ENCODE data around the gene HIF1A.
A peak's percentile ranks its signal among the peaks of the same experiment; 100 is the strongest.
"Not testable (repeated sequence)": the region's sequence is repeated elsewhere in the genome, so short reads cannot be mapped to it uniquely, and the experiment has no call there.

Gene HIF1A

DNA sequence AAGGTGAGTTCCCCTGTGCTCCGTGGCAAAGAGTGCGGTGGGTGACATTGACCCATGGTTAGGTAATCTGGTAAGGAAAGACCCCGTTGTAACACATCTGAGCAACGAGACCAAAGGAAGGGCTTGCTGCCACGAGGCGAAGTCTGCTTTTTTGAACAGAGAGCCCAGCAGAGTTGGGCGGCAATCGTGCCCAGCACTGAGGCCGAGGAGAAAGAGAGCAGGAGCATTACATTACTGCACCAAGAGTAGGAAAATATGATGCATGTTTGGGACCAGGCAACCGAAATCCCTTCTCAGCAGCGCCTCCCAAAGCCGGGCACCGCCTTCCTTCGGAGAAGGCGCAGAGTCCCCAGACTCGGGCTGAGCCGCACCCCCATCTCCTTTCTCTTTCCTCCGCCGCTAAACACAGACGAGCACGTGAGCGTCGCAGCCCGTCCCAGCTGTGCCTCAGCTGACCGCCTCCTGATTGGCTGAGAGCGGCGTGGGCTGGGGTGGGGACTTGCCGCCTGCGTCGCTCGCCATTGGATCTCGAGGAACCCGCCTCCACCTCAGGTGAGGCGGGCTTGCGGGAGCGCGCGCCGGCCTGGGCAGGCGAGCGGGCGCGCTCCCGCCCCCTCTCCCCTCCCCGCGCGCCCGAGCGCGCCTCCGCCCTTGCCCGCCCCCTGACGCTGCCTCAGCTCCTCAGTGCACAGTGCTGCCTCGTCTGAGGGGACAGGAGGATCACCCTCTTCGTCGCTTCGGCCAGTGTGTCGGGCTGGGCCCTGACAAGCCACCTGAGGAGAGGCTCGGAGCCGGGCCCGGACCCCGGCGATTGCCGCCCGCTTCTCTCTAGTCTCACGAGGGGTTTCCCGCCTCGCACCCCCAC lies at the start of gene HIF1A:
Gene HIF1A (plus strand): TSS at position 684 of the 865 bp plus-strand sequence. CDS start 292 bp downstream, outside the sequence.
- DNase-seq, result peak; percentile 98

DNA sequence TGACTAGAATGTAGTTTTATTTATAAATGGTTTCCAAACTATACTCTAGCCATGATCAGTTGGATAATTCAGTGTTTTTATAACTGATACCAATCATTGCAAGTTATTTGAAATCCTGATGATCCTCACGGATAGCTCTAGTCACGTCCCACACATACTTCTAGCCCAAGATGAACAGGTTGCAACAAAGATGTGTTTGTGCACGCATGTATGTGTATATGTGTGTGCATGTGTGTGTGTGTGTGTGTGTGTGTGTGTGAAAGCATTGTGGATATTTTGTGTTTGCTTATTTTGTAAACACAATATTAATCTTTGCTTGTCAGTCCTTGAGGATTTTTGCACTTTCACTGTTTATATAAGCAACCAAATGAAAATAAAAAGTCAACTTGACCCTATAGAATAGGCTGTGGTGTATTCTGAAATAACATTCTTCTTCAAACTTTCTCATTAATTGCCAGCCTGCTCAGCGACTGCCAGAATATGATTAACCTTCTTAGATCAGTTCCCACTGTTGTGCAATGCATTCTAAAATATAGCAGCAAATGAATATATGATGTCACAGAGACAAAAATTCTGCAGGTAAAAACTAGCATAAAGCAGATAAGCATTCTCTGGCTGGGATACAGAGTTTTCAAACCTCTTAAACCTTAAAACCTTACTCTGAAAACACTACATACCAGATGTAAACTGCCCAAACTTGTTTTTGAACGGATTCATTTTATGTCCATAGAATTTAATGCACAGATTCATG lies 48.8 kb upstream of the HIF1A start:
- DNase-seq, result no peak

- DNase-seq, result no peak
Observed at GRCh38 chr14:61647704-61648103, 47.6 kb upstream of the HIF1A start.

- DNase-seq, result no peak
Observed at GRCh38 chr14:61648377-61648776, 46.9 kb upstream of the HIF1A start.

DNA sequence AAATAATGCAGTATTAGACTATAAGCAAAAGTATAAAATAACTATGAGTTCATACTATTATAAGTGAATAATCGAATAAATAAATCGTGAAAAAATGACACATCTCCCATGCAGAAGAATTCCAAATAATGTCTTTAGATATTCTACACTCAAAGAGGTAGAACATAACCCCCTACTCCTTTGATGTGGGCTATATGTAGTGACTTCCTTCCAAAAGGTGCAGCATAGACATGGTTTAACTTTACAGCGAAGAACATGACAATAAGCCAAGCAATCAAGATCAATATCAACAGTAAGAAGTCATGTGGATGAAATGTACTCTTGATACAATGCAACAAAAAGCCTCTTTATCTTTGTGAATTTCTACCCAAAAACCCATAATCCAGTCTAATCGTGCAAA lies 46.0 kb upstream of the HIF1A start:
- no peak for DNase-seq

DNA sequence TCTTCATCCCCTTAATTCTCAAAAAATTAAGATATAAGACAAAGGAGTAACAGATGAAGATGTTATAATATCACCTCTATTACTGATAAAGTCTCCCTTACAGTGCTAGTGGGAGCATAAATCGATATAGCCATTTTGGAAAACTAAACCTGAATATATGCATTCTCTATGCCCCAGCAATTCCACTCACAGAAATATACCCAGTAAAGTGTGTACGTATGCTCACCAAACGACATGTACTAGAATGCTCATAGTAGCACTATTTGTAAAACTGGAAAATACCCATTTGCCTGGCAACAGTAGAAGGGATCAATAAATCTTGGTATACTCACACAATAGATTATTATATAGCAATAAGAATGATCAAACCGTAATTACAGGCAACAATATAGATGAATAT lies 44.0 kb upstream of the HIF1A start:
- no peak for DNase-seq

GRCh38 chr14:61652526-61653262 lies 42.6 kb upstream of the HIF1A start:
- no peak for DNase-seq

DNA sequence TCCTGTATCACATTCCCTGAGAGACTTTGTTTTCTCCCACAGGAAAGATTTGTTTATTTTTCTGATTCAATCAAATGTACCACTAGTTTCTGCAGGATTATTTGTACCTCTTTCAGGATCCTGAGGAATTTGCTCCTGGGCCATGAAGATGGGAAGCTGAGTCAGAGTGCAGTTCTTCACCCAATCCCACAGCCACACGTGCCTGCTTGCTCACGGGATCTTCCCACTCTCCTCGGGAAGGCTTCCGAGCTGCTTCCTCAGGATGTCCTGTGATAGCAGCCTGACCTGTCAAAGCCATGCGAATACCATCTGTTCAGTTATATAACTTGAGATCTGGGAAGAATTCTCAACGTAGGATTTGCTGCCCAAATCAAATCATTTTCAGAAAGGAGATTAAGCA lies 41.8 kb upstream of the HIF1A start:
- no peak for DNase-seq

DNA sequence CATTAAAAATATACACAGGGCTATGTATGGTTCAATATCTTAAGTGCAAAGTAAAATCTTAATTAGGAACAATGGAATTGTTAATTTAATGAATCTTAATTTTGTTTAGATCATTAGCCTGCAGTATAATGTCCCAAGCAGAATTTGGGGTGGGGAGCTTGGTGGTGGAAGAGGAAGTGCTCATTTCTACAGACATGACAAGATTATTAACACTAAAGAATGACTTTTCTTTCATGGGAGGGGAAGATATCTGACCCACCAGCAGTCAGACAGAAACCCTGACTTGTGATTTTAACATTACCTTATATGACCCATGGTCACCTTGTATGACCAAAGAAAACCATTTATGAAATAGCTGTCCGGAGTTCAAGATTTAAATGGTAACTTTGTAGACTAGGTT lies 41.3 kb upstream of the HIF1A start:
- DNase-seq, result no peak

DNA sequence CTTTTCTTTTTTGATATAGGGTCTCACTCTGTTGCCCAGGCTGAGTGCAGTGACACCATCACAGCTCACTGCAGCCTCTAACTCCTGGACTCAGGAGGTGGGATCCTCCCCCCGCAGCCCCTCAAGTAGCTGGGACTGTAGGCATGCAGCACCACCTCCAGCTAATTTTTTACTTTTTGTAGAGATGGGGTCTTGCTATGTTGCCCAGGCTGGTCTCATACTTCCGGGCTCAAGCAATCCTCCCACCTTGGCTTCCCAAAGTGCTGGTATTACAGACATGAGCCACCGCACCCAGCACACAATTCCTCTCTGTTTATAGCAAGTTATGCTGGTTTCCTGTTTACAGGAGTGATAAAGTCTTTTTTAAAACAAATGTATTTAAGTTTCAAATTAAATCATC lies 39.5 kb upstream of the HIF1A start:
- DNase-seq, result no peak

GRCh38 chr14:61656341-61656740 lies 39.0 kb upstream of the HIF1A start:
- no peak for DNase-seq

- DNase-seq, result not testable (repeated sequence)
Observed at GRCh38 chr14:61658111-61658510, 37.2 kb upstream of the HIF1A start.

GRCh38 chr14:61659582-61659981 lies 35.7 kb upstream of the HIF1A start:
- no peak for DNase-seq

- no peak for DNase-seq
Observed at GRCh38 chr14:61661471-61662400, 33.6 kb upstream of the HIF1A start.

- DNase-seq, result no peak
Observed at GRCh38 chr14:61662437-61663311, 32.6 kb upstream of the HIF1A start.

DNA sequence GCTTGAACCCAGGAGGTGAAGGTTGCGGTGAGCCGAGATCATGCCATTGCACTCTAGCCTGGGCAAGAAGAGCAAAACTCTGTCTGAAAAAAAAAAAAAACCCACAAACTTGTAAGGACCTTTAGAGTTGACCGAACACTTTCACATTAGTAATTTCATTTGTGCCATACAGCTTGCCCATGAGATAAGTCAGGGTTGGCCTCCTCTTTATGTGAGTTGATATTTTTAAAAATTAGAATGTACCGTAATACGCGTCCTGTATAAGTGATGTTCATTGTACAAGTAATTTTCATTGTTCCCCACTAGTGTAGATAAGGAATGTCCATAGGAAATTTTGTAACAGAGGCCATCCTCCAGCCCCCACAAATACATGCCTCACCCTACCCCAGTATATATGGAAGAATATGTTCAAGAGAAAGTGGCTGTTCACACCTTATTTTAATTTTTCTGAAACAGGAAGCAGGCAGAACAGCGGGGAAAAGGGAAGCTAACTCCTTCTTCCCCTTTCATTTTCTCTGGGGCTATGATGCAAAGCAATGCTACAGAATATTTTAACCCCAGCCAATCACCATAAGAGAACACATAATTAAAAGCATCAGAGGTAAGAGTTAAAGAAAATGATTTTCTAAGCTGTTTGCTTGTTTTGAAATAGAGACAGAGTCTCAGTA lies 31.9 kb upstream of the HIF1A start:
- no peak for DNase-seq

DNA sequence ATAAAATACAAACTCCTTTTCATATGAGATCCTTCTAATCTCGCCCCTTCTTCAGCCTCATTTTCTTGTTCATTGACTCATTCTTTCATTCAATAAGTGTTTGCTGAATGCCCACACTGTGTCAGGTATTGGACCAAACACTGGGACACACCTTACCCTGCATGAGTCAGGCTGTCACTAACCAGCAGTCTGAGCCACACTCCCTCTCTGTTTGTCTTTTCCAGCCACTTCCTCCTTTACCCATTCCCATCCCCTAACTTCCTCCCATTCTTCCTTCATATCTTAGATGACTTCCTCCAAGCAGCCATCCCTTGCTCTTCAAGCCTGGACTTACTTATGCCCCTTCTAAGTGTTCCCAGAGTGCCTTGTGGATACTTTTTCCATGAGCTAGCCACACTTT lies 27.0 kb upstream of the HIF1A start:
- no peak for DNase-seq

DNA sequence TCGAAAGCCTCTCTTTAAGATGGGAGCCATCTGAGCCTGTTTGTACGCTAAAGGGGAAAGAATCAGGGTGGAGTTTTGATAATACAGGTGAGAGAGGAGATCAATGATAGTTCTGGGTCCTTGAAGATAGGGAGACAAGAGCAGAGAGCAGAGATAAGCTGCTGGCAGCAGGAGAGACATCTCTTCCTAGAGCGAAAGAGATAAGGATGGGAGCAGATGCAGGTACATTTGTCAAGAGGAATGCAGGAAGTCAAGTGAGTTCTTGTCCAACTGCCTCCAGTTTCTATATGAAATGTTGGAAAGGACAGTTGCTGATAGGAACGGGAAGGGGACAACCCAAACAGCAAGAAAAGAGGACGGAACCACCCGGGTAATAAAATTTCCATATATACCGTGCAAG lies 24.7 kb upstream of the HIF1A start:
- DNase-seq, result no peak

DNA sequence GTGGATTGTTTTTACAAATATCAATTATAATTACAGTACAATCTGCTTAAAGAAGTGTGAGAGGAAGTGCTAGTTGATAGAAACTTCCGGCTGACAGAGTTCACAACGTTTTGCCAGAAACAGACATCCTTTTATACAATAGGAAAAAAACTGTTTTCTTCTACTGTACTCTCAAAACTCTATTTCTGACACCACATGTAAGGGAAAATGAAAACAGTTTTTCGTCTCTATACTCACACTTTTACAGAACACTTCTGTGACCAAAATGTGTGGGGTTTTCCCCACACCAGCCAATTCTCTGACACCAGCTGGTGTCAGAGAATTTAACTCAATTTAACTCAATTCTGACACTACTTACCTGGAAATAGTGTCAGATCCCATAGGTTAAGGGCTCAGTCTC lies 24.2 kb upstream of the HIF1A start:
- DNase-seq, result no peak

- no peak for DNase-seq
Observed at GRCh38 chr14:61672796-61673195, 22.5 kb upstream of the HIF1A start.

DNA sequence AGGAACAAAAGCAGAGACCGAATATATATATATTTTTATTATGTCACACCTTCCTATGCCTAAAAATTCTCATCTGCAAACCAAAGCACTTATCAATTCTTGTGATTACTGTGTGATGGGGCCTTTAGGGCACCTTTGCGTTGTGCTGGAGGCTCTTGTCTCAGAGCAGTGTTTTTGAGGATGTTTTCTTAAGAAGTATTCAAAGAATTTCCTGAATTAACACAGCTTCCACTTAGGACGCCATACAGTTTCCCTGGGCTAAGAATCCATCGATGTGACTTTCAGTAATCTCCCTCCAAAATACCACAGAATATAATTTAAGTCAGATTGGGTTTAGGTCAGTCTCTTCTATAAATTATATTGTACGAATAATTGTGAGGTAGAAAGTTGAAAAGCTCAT lies 22.0 kb upstream of the HIF1A start:
- DNase-seq, result no peak

All from NCI-H1105 treated with DMSO at 0.1 percent for 48 hours (cell line).